ENCODE data around the gene ATG9A.
"Not testable (repeated sequence)": the region's sequence is repeated elsewhere in the genome, so short reads cannot be mapped to it uniquely, and the experiment has no call there.

ATG9A gene

DNA sequence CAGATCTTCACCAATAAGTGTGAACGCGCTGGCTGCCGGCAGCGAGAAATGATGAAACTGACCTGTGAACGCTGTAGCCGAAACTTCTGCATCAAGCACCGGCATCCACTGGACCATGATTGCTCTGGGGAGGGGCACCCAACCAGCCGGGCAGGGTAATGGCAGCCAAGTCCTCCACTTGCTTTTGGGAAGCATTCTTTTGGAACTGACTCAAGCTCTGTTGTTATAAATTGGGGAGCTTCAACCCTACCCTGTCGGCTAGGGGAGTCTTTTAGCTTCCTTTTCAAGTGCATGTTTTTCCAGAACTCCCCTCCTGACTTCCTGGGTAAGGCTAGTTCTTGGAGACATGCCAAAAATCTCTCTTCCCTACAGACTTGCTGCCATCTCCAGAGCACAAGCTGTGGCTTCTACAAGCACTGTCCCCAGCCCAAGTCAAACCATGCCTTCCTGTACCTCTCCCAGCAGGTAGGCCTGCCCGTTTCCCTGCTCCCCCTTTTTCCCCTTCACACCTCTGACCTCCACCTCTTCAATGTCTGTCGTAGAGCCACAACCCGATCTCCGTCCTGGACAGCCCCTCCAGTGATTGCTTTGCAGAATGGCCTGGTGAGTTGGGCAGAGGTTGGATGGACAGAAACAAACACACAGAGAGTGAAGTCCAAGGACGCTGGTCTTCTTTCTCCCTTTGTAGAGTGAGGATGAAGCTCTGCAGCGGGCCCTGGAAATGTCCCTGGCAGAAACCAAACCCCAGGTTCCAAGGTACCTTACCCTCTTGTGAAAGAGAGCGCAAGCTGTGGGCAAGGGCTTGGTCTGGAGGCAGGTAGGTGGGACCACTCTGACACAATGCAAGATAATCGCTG is 21.3 kb downstream of the ATG9A start:
- no peak for FAIRE-seq
- no peak for DNase-seq (ENCODE audit: extremely low spot score, insufficient read length, low read depth)

DNA sequence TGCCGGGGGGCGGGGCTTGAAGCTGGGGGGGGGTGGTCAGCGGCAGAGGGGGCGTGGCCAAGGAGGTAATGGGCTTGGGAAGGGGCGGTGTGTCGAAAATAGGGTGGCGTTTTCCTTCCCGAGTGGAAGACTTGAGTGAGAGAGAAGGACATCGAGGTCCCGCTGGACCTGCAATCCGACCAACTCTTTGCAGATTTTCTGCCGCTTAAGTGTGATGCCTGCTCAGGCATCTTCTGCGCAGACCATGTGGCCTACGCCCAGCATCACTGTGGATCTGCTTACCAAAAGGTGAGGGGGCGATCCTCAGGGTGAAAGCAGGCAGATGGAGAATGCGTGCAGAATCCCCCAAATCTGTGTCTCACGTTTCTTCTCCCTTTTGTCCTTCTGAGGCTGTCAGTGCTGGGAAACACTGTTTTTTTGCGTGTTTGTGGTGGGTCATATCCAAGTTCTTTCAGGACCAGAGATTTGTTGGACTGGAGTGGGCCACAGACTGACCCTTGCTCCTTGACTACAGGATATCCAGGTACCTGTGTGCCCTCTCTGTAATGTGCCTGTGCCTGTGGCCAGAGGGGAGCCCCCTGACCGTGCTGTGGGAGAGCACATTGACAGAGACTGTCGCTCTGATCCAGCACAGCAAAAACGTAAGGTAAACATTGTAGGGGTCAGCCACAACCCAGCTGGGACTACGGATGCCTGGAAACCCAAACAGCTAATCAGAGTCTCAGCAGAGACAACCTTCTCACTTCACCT is 22.1 kb downstream of the ATG9A start:
- FAIRE-seq, result no peak
- no peak for DNase-seq (ENCODE audit: extremely low spot score, insufficient read length, low read depth)

DNA sequence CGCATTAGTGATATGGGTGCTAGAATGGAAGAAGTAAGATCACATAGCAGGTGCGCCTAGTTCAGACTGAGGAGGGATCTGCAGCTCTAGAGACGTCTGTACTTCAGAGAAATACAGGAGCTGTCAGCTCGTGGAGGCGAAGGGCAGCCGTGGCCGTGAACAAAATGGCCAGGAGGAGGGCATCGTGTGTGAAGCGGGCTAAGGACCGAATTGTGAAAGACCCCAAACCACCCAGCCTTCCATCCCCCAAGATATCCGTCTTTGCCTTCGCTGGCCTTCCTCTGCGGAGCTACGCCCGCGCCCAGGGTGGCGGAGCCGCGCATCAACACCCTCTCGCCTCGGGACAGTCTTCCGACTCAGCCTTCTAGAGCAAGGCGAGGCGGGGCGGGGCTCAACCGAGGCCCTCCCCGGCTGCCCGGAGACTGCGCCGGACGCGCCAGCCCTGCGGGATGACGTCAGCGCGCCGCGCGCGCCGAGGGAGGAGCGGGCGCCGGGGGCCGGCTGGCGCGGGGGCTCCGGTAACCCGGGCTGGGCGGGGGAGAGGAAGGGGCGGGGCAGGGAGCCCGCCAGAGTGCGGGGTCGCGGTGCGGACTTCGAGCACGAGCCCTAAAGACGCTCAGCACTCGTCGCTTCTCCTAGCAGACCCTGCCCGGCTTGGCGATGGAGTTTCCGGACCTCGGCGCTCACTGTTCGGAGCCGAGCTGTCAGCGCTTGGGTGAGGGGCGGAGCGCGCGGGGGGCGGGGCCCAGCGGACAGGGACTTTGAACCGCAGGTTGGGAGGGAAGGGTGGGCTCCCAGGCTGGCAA is 22.9 kb downstream of the ATG9A start, which contains the start of gene ZFAND2B:
Gene ZFAND2B, plus strand, starts transcription at position 455 of the 806 bp plus-strand sequence. Its CDS starts 206 bp downstream, at position 661.
- DNase-seq (ENCODE audit: extremely low spot score, insufficient read length, low read depth), result peak; percentile 98
- peak; percentile 90 for FAIRE-seq

DNA sequence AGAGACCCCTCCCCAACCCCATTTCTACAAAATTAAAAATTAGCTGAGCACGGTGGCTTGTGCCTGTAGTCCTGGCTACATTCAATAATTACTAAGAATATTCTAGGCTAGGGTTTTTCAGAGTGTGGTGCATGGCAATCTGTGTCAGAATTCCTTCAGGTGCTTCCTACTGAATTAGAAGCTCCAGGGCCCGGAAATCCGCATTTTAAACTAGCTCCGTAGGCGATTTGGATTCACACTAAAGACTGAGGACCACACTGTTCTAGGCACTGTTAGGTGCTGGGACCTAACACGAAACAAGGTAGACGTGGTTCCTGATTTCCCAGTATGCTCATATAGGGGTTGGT is 23.5 kb downstream of the ATG9A start:
- FAIRE-seq, result no peak
- DNase-seq (ENCODE audit: extremely low spot score, insufficient read length, low read depth), result no peak

DNA sequence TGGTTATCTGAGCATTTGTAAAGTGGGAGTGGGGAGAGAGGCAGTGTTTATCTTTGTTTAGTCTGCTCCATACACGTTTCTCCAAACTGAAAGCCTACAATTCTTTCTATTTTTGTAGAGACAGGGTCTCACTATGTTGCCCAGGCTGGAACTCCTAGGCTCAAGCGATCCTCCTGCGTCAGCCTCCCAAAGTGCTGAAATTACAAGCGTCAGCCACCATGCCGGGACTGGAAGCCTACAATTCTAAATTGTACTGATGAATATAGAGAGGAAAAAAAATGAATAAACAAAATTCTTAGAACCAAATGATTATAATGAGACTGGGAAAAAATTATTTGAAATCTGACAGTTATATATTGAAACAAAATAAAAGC is 24.3 kb downstream of the ATG9A start:
- FAIRE-seq (no peak), DNase-seq (ENCODE audit: extremely low spot score, insufficient read length, low read depth) (no peak)

DNA sequence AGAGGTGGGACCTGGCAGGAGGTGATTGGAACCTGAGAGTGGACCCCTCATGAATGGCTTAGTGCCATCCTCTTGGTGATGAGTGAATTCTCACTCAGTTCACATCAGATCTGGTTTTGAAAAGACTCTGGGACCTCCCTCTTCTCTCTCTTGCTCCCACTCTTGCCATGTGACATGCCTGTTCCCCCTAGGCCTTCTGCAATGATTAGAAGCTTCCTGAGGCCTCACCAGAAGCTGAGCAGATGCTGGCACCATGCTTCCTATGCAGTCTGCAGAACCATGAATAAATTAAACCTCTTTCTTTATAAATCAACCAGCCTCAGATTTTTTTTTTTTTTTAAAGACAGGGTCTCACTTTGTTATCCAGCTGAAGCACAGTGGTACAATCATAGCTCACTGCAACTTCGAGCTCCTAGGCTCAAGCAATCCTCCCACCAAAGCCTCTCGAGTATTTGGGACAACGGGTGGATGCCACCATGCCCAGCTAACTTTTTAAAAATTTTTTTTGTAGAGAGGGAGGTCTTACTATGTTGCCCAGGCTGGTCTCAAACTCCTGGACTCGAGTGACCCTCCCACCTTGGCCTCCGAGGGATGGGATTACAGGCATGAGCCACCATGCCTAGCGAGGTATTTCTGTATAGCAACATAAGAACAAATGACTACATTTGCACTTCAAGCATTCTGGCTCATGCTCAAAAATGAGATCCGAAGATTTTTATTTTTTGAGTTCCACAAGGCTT is 24.8 kb downstream of the ATG9A start:
- no peak for FAIRE-seq

DNA sequence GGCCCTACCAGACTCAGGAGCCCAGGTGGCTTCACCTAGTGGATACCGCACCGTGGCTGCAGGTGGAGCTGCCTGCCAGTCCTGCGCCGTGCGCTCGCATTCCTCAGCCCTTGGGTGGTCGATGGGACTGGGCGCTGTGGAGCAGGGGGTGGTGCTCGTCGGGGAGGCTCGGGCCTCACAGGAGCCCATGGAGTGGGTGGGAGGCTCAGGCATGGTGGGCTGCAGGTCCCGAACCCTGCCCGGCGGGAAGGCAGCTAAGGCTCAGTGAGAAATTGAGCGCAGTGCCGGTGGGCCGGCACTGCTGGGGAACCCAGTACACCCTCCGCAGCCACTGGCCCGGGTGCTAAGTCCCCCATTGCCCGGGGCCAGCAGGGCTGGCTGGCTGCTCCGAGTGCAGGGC is 28.1 kb downstream of the ATG9A start:
- not testable (repeated sequence) for FAIRE-seq

More for the DNA sequence above, 24.8 kb downstream of the ATG9A start:
- no peak for DNase-seq (ENCODE audit: extremely low spot score, insufficient read length, low read depth)

DNA sequence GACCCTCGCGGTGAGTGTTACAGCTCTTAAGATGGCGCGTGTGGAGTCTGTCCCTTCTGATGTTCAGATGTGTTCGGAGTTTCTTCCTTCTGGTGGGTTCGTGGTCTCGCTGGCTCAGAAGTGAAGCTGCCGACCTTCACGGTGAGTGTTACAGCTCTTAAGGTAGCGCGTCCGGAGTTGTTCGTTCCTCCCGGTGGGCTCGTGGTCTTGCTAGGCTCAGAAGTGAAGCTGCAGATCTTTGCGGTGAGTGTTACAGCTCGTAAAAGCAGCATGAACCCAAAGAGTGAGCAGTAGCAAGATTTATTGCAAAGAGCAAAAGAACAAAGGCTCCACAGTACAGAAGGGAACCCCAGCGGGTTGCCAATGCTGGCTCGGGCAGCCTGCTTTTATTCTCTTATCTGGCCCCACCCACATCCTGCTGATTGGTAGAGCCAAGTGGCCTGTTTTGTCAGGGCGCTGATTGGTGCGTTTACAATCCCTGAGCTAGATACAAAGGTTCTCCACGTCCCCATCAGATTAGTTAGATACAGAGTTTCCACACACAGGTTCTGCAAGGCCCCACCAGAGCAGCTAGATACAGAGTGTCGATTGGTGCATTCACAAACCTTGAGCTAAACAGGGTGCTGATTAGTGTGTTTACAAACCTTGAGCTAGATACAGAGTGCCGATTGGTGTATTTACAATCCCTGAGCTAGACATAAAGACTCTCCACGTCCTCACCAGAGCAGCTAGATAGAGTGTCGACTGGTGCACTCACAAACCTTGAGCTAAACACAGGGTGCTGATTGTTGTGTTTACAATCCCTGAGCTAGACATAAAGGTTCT is 28.7 kb downstream of the ATG9A start:
- not testable (repeated sequence) for FAIRE-seq; DNase-seq (ENCODE audit: extremely low spot score, insufficient read length, low read depth)

More for the DNA sequence above, 28.1 kb downstream of the ATG9A start:
- not testable (repeated sequence) for DNase-seq (ENCODE audit: extremely low spot score, insufficient read length, low read depth)

DNA sequence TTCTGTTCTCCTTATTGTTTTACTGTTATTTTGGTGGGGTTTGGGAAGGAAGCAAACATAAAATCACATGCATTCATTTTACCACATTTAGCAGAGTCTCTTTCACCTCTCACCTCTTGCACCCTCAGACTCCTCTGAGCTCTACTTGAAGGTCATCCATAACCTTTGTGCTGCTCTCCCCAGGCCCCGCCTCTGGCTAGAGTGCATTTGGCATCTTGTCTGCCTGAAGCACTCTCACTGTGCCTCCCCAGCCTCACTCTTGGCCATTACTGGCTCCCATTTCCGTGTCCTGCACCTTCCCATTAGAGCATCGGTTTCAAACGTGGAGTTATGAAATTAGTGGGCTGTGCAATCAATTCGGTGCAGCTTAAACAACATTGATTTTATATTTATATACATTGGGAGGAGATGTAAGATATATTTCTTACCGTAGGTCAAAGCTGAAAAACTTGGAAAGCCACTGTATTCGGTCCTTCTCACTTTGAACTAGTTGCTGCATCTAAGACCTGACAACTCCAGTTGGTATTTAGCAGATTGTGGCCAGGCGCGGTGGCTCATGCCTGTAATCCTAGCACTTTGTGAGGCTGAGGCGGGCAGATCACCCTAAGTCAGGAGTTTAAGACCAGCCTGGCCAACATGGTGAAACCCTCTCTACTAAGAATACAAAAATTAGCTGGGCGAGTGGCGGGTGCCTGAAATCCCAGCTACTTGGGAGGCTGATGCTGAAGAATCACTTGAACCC is 29.8 kb downstream of the ATG9A start:
- no peak for FAIRE-seq
- no peak for DNase-seq (ENCODE audit: extremely low spot score, insufficient read length, low read depth)

DNA sequence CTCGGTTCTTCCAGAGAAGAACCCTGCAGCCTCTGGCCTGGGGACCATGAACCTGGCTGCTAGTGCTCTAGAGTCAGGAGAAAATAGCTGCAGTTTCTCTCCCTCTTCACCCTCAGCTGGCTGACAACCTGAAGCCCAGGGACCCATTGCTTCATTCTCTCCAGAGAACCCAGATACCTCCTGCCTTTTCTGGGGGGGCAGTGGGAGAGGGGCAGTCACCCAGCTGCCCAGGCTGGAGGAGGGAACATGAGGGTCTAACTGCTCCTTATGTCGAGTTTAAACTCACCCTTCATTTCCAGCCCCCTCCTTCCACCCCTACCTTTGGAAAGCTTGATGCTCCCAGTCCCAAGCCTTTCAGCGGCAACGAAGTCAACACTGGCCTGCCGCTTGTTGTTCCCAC is 30.5 kb downstream of the ATG9A start:
- DNase-seq (ENCODE audit: extremely low spot score, insufficient read length, low read depth), result no peak
- FAIRE-seq, result no peak

DNA sequence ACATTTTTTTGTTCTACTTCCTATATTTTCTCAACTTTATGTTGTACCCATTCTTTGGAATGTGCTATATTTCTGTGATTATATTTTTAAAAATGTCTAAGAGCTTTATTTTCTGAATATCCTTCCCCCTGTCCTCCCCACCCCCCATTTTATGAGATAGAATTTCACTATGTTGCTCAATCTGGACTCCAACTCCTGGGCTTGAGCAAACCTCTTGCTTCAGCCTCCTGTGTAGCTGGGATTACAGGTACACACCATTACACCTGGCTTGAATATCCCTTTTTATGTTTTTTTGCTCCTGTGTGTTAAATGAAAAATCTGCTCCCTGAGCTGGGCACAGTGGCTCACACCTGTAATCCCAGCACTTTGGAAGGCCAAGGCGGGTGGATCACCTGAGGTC is 32.0 kb downstream of the ATG9A start:
- no peak for DNase-seq (ENCODE audit: extremely low spot score, insufficient read length, low read depth)
- FAIRE-seq, result no peak

DNA sequence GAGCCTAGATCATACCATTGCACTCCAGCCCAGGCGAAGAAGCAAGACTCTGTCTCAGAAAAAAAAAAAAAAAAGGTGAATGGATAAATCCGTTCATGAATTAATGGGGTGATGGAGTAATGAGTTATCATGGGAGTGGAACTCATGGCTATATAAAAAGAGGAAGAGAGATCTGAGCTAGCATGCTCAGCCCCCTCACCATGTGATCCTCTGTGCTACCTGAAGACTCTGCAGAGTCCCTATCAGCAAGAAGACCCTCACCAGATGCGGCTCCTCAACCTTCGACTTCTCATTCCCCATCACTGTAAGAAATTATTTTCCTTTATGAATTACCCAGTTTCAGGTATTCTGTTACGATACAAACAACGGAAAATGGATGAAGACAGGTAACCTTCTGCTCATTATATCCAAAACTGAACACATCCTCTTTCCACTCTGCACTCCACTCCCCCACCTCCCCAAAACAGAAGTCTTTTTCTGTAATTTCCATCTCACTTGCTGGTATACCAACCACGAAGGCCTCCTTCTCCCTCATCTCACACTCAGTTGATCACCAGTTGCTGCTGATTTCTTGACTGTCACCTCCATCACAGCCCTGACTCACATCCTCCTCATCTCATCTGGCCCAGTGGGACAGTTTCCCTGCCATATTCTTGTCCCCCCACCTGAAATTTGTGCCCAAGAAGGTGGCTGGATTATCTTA is 42.5 kb downstream of the ATG9A start:
- FAIRE-seq (no peak), DNase-seq (ENCODE audit: extremely low spot score, insufficient read length, low read depth) (no peak)

DNA sequence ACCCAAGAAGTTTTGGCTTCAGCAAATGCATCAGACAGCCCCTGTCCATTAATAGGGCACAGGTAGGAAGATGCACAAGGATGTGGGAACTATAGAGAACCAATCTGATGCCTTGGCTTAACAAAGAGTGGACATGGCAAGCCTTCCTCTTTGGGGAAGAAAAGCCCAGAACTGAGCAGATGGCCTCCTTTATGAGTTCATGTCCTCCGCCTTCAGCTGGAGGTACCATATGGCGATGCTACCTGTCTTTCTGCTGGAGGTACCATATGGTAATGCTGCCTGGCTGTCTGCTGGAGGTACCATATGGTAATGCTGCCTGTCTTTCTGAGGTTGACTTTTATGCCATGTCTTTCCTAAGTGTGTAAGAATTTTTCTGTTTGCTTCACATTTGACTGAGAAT is 45.3 kb downstream of the ATG9A start:
- DNase-seq (ENCODE audit: extremely low spot score, insufficient read length, low read depth) (no peak), FAIRE-seq (no peak)

DNA sequence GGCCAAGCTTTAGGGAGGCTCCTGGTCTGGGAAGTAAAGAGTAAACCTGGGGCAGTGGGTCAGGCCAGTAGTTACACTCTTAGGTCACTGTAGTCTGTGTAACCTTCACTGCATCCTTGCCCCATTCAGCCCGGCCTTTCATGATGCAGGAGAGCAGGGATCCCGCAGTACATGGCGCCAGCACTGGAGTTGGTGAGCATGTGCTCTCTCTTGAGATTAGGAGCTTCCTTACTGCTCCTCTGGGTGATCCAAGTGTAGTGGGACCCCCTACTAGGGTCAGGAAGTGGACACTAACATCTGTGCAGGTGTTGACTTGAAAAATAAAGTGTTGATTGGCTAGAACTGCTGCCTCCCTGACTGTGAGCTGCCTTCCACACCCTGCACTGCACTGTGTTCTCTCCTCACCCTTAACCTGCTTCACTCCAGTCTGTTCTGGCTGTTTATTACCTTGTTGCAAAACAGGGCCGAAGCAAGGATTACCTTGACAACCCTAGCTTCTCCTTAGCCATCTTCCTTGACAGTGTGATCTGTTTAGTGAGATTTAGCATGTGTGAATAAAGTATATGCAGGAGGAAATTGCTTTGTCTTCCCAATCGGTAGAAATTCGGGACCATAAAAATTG is 46.2 kb downstream of the ATG9A start:
- no peak for FAIRE-seq
- DNase-seq (ENCODE audit: extremely low spot score, insufficient read length, low read depth), result no peak

DNA sequence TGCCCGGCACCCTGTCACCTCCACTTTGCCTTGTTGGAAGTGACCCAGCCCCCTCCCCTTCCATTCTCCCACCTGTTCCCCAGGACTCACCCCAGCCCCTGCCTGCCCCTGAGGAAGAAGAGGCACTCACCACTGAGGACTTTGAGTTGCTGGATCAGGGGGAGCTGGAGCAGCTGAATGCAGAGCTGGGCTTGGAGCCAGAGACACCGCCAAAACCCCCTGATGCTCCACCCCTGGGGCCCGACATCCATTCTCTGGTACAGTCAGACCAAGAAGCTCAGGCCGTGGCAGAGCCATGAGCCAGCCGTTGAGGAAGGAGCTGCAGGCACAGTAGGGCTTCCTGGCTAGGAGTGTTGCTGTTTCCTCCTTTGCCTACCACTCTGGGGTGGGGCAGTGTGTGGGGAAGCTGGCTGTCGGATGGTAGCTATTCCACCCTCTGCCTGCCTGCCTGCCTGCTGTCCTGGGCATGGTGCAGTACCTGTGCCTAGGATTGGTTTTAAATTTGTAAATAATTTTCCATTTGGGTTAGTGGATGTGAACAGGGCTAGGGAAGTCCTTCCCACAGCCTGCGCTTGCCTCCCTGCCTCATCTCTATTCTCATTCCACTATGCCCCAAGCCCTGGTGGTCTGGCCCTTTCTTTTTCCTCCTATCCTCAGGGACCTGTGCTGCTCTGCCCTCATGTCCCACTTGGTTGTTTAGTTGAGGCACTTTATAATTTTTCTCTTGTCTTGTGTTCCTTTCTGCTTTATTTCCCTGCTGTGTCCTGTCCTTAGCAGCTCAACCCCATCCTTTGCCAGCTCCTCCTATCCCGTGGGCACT is 46.9 kb downstream of the ATG9A start:
- no peak for DNase-seq (ENCODE audit: extremely low spot score, insufficient read length, low read depth)
- FAIRE-seq, result no peak

DNA sequence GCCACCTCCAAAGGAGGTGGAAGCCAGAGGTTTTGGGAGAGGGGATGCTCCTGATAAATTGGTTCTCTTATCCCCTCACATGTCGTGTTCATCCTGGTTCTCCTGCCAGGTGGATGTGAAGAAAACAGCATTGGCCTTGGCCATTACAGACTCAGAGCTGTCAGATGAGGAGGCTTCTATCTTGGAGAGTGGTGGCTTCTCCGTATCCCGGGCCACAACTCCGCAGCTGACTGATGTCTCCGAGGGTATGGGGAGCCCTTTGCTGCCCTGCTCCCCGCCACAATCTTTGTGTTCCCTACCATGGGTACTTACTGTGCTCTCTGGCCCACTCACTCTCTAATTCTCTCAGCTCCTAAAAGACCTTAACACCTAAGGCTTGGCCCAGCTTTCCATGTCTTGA is 47.9 kb downstream of the ATG9A start:
- FAIRE-seq, result no peak
- no peak for DNase-seq (ENCODE audit: extremely low spot score, insufficient read length, low read depth)

DNA sequence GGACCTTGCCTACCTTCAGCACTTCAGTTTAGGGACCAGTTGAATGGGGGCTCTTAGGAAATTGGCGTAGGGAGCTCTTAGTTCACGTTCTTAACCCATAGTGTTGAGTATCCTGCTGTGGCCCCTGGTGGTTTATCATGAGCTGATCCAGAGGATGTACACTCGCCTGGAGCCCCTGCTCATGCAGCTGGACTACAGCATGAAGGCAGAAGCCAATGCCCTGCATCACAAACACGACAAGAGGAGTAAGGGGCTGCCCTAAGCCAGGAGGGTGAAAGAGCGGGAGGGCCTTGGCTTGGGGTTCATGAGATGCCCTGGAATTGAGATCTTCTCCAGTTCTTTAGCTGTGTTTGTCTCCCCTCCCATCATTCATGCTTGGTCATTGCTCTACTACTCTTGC is 48.5 kb downstream of the ATG9A start:
- DNase-seq (ENCODE audit: extremely low spot score, insufficient read length, low read depth) (no peak), FAIRE-seq (no peak)

Measured in GM18507 (cell line).